IPS-NIHi11 (cell line): Measurements from ENCODE around the gene KIF4A.
"Not testable (repeated sequence)": the region's sequence is repeated elsewhere in the genome, so short reads cannot be mapped to it uniquely, and the experiment has no call there.

Source experiments
- DNase-seq: peaks from one replicate; pipeline ENCODE4 v3.0.0; 2012; ENCODE audit warnings: mixed read lengths, low spot score

The KIF4A gene

GRCh38 chrX:70281951-70282350 lies 8.0 kb upstream of the KIF4A start, which contains the start of gene RAB41:
Gene RAB41, plus strand, starts transcription at chrX:70282172. Its CDS starts 46 bp downstream, at chrX:70282218.
- no peak for DNase-seq

GRCh38 chrX:70289168-70289792 lies 624 bp upstream of the KIF4A start:
- no peak for DNase-seq

DNA sequence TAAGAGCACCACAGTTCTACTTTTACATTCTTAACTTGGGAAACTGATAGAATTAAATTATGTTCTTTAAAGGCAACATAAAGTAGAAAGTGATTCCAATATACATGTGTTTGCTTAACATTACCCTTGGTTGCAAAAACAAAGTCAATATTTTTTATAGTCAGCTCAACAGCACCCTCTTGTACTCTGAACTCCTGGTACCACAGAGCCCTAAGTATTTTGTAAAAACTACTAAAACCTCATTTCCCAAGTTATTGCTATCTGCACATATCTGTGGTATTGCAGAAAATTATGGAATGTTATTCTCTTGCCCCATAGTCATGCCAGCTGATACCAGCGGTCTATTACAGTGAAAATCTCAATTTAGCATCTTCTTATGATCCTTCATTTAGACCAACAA lies 2.9 kb downstream of the KIF4A start:
- no peak for DNase-seq

DNA sequence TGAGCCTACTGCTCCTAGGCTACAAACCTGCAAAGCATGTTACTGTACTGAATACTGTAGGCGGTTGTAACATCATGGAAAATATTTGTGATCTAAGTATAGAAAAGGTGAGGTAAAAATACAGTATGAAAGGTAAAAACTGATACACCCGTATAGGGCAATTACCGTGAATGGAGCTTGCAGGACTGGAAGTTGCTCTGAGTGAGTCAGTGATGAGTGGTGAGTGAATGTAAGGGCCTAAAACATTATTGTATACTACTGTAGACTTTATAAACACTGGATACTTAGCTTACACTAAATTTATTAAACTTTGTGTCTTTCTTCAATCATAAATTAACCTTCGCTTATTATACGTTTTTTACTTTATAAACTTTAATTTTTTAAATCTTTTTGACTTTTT lies 3.7 kb downstream of the KIF4A start:
- DNase-seq, result no peak

- DNase-seq, result no peak
Observed at GRCh38 chrX:70301716-70302115, 11.8 kb downstream of the KIF4A start.

DNA sequence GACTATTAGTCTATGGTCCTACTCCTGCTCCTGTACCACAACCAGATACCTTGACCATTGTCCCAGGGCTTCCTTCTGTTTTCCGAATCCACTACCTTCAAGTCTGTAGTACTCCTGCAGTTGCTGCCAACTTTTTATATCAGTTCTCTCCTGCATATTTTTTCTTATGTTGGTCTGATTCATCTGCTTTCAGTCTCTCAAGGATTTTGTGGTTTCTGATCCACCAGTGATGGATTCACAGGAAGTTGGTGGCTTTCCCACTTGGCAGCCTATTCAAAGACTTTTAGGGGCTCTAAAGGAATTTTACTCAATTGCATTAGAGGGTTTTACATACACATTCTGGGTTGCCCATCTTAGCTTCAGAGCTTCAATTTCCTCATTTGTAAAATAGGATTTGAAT lies 23.6 kb downstream of the KIF4A start:
- no peak for DNase-seq

GRCh38 chrX:70322784-70323183 lies 32.9 kb downstream of the KIF4A start:
- no peak for DNase-seq

- not testable (repeated sequence) for DNase-seq
Observed at GRCh38 chrX:70323628-70324027, 33.7 kb downstream of the KIF4A start.

DNA sequence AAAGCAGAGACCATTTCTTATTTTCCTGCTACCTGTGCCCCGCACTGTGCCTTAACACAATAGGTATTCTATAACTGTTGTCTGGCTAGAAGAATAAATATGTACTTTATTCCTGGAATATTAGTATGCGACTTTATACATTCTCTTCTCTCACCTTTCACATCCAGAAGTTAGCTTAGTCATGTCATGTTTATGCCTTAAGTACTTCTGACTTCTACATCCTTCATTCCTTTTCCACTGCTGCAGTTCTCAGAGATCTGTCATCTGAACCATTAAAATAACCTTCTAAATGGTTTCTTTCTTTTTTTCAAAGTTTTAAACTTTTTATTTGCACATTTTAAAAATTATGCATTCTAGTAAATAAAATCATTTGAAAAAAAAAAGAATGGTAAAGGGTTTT lies 34.4 kb downstream of the KIF4A start:
- DNase-seq, result no peak

DNA sequence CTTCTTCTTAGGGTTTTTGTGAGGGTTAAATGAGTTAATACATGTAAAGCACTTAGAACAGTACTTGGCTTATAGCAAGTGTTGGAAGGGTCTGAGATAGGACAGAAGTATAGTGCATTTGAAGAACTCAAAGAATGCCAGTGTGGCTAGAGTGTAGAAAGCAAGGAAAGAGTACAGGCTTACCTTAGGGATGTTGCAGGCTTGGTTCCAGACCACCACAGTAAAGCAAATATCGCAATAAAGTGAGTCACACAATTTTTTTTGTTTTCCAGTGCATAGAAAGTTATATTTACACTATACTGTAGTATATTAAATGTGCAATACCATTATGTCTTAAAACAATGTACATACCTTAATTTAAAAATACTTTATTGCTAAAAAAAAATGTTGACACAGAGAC lies 41.3 kb downstream of the KIF4A start:
- no peak for DNase-seq

DNA sequence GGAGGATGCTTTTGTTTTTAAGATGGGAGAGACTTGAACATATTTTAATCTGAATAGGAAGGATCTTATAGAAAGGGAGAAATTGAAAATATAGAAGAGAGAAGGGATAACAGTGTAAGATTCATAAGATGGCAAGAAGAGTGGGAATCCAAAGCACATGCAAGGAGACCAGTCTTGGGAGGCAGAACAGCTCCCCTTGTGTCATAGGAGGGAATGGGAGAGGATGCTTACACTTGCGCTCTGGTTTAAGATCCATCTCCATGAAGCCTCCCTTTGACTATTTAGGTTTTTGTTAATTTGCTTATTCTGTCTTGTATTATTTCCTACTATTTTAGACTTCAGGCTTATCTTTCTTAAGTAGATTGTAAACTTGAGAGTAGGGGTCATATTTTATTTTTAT lies 42.7 kb downstream of the KIF4A start:
- peak; percentile 7 for DNase-seq

- no peak for DNase-seq
Observed at GRCh38 chrX:70336767-70337166, 46.9 kb downstream of the KIF4A start.

DNA sequence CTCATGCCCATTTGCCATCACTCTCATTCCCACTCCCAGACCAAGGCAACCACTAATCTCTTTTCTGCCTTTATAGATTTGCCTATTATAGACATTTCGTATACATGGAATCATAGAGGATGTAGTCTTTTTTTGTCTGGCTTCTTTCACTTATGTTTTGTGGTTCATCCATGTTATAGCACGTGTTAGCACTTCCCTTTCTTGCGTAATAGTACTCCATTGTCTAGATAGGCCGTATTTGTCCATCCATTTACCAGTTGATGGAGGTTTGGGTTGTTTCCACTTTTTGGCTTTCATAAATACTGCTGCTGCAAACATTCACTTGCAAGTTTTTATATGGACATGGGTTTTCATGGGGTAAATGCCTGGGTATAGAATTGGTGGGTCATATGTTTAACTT lies 48.4 kb downstream of the KIF4A start:
- no peak for DNase-seq

DNA sequence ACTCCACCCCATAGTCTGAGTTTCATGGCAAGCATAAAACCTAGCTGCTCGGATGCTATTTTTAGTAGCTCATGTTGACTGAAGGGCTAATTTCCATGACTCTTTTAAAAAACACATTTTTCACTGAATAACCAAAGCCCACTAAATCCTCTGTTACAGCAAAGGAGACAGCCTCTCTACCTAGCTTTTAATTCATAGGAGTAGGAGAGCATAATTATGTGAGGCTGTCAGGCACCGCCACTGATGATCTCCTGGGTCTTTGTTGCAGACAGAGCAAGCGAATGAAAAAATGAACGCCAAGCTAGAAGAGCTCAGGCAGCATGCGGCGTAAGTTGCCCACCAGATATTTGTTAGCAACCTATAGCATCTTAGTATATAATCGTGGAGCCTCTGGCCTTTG lies 53.5 kb downstream of the KIF4A start:
- no peak for DNase-seq

GRCh38 chrX:70346418-70347070 lies 56.6 kb downstream of the KIF4A start:
- no peak for DNase-seq

GRCh38 chrX:70348825-70349224 lies 58.9 kb downstream of the KIF4A start:
- DNase-seq, result not testable (repeated sequence)

GRCh38 chrX:70349367-70350125 lies 59.6 kb downstream of the KIF4A start:
- DNase-seq, result not testable (repeated sequence)

DNA sequence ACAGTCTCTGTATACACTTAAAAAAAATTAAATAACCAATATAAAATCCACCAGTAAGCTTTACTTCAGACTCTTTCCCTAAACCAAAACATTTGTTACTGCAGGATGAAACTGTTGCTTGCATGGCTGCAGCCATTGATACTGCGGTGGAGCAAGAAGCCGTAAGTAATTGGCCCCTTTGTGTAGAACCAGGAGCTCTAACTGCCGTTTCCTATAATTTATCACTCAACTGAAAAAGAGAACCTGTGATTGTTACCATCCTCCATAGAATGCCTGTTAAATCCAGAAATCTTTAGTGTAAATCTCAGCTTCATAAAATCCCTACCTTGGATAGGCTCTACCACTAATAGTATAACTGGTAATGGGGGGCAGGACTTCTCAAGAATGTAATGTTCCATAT lies 62.6 kb downstream of the KIF4A start:
- no peak for DNase-seq

DNA sequence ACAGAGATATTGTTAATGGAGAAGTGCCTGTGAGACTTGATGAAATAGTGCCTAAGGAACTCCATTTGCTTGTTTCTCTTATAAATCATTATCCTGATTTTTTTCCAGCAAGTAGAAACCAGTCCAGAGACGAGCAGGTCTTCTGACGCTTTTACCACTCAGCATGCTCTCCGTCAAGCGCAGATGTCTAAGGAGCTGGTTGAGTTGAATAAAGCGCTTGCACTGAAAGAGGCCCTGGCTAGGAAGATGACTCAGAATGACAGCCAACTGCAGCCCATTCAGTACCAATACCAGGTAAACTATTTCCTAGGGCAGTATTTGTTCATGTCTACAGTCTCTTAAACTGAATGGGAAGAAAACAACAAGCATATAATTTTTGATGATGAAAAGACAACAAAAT lies 63.6 kb downstream of the KIF4A start:
- DNase-seq, result no peak

- no peak for DNase-seq
Observed at GRCh38 chrX:70354716-70355115, 64.8 kb downstream of the KIF4A start.

- DNase-seq, result no peak
Observed at GRCh38 chrX:70359458-70359857, 69.6 kb downstream of the KIF4A start.

- DNase-seq, result no peak
Observed at GRCh38 chrX:70360366-70360765, 70.5 kb downstream of the KIF4A start.

- DNase-seq, result not testable (repeated sequence)
Observed at GRCh38 chrX:70368731-70369130, 78.8 kb downstream of the KIF4A start.
